NCI-H146 treated with DMSO at 0.1 percent for 48 hours (cell line): ENCODE measurements around the gene TMED8.
"Not testable (repeated sequence)": the region's sequence is repeated elsewhere in the genome, so short reads cannot be mapped to it uniquely, and the experiment has no call there.

Source experiments
- DNase-seq: peaks from one replicate; lab custom pipeline; 2025; ENCODE audit not compliant: unreplicated experiment; lab: John Stamatoyannopoulos, UW

Gene TMED8

DNA sequence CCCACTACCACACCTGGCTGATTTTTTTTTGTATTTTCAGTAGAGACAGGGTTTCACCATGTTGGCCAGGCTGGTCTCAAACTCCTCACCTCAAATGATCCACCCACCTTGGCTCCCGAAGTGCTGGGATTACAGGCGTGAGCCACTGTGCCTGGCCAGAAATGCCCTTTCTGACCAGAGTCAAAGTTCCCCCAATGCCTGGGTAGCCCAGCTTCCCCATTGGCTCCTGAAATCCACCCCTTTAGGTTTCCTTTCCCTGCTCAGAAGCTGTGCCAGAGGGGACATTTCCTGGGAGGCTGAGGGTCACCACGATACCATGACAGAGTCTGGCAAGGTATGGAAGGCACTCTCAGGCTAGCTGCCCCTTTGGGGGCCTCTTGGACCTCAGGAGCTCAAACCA lies 52.6 kb downstream of the TMED8 start:
- no peak for DNase-seq

DNA sequence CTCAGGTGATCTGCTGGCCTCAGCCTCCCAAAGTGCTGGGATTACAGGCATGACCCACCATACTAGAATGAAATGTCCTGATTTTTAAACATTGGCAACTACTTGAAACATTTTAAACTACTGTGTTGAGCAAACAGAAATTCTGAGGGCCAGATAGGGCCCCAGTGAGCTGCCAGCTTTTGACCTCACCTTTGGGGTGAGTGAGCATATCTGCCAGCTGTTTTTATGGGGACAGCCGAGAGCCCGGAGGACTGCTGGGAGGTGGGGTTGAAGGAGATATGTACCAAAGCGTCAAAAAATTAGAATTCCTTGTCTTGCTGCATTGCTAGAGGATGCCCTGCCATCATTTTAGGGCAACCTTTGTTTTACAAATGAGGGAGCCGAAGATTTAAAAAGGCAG lies 53.3 kb downstream of the TMED8 start:
- DNase-seq, result no peak

DNA sequence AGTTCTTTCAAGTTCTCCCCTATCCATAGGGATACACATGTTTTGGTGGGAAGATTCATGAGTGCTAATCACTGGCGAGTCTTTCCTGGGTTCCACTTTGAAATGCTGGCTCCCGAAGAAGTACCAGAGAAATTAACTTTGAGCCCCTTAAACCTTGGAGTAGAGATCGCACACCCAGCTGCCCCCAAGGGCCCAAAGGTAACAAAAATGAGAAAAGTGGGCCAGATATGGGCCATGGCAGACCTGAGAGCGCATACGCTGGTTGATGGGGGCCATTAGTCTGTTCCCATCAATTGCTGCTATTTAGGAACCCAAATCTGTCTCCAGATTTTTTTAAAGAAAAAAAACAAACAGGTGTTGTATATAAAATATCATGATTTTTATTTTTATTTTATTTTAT lies 53.9 kb downstream of the TMED8 start:
- DNase-seq, result no peak

DNA sequence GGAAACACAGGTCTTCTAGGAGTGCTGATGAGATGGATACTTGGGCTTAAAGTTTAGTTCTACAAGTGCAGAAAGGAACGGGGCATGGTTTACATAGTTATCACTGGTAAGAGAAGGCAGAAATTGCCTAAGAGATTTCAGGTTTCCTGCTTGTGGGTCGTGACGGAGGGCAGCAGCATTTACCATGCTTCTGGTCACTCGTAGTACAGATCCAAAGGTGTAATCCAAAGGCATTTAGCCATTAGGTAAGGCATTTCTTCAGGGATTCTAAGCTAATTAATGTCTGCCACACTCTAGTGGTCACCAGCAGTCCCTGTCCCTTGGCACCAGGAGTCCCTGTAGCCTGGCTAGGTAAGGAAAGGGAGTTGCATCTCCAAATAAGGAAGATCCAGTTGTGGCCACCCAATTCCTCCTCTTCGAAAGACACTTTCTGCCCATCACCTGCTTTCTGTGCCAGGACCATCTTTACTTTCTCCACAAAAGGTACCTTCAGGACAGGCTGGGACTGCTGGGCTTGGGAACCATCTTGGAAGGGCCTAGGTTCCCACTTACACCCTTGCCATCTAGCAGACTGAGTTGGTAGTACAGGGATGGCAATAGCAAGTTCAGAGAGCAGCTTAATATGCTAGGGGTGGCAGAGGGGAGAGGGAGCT lies 54.5 kb downstream of the TMED8 start:
- no peak for DNase-seq

DNA sequence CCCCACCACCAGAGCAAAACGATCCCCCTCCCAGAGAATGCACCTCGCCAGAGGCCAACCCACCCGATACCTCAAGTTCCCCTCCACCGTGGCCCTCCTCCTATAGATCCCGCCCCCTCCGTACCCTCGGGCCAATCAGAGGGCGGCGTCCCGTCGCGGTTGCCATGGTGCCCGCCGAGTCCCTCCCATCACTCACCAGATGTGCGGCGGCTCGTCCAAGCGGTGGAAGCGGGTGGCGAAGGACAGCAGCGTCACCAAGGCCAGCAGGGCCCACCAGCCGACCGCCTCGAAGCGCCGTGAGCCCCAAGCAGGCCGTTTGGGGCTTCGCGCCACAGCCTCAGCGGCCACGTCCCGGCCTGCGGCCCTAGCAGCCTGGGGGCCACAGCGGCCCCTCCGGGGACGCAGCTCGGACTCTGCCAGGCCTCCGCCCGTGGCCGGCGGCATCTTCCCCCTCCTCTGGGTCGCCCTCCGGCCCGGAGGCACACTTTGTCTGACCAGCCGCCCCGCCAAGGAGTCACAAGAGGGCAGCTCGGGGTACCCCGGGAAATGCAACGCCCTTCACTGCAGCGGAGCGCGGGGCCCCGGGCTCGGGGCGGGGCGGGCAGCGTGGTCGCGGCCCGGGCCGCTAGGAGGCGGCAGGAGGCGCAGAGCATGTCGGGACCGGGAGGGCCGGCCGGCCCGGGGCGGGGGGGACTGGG lies 56.5 kb downstream of the TMED8 start, which contains the start of gene POMT2:
Gene POMT2 (minus strand): TSS at position 646 of the 698 bp plus-strand sequence. CDS start 202 bp downstream, at position 444.
- DNase-seq, result peak; percentile 77

DNA sequence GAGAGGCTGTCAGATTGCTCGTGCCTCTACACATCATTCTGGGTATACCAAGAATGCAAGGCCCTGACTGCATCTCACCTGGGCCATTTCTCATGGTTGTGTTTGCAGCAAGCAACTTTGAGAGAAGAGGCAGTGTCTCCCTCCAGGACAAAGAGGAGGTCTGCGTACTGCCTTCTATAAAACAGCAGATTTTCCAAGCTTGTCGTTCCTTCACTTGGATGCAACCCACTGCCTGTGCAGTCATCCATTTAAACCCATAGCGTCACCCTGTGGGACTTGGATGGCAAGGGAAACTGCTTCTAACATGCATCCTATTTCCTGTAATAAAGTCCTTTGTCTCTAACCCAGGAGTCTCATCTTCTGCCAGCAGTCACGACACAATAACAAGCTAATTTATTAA lies 57.5 kb downstream of the TMED8 start:
- DNase-seq, result no peak

DNA sequence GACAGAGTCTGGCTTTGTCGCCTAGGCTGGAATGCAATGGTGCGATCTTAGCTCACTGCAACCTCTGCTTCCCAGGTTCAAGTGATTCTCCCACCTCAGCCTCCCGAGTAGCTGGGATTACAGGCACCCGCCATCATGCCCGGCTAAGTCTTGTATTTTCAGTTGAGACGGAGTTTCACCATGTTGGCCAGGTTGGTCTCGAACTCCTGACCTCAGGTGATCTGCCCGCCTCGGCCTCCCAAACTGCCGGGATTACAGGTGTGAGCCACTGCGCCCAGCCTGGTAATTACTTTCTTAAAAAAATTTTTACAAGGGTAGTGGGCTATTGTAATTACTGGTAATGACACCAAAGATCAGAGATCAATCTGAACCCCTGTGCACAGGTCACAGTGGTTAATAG lies 58.1 kb downstream of the TMED8 start:
- not testable (repeated sequence) for DNase-seq

DNA sequence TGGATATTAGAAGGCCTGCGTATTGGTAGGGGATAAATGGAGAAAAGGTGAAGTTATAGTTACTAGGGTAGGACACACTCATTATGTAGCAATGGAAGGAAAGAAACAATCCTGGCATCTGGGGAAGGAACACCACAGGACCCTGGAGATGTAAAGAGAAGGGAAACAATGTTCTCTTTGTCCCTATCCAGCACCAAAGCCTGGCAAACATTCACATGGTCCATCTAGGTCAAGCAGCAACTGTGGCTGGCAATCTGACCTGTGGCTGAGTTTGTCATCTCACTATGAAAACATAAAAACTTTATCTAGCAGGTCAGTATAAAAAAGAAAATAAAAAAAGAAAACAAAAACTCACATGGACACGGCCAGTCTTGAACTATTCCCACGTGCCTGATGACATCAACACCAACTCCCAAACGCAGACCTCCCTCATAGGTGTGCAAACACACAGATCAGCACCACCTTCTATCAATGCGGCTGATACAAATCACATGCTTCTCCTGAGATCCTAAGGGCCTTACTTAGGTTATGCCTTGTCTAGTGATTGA lies 58.8 kb downstream of the TMED8 start:
- DNase-seq, result no peak

DNA sequence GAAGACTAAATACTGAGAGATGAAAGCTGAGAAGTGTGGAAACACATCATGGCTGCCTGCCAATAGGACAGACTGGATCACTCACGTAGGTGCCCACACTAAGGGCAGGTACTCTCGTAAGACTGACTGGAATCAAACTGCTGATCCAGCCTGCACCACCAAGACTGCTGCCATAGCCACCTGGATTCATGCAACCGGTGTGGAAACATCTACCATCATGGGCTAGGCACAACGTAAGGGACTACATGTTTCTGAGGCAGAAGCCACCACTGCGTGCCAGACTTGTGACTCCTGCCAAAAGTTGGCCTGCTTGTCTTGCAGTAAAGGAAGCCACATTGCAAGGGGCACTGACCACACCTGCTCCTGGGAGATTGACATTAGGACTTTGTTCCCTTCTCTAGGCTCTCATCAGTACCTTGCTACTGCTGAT lies 60.0 kb downstream of the TMED8 start:
- DNase-seq, result no peak

DNA sequence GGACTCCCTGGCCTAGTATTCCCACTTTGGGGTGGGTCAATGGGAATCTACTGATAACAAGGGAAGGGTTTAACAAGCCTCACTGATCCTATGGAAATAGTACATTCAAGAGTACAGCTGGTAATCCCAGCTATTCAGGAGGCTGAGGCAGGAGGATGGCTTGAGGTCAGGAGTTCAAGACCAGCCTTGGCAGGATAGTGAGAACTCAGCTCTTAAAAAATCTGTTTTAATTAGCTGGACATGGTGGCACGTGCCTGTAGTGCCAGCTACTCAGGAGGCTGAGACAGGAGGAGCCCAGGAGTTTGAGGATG lies 60.7 kb downstream of the TMED8 start:
- DNase-seq, result no peak

DNA sequence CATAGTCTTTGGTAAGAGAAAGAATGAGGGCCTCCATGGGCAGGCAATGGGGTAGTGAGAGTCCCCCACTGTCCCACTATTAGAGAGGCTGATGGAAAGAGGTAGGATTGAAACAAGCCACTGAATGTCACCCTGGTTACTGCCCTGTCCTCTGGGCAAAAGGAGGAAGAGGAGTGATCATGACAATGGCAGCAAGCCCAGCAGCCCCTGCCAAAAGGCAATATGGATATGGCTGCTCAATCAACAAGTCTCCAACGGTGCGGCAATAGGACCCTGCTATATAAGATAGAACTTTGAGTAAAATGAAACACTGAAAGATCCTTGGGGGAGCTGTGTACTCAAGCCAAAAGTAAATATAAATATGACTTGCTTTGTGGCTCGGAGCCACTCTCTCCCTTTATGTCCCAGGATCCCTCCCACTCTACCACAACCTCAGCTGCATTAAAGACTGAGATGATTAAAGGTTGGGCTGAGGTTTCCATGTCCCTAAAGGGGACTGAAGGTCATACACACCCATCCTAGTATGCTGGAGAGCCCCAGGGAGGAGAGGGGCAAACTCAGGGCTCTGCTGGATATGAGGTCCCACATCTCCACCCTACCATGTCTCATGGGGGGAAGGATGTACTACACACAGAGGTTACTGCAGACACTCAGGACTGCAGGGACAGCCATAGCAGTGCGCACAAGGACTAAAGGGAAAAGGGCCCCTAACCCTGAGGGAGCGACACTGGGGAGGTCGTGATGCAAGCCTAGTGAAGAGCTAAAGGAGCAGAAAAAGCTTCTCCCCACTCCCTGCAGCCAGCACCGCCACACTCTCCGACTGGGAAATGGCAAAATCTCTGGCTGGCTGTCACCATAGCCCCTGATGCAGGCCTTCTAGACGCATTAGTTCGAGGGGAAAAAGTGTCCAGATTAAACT lies 62.1 kb downstream of the TMED8 start:
- no peak for DNase-seq

DNA sequence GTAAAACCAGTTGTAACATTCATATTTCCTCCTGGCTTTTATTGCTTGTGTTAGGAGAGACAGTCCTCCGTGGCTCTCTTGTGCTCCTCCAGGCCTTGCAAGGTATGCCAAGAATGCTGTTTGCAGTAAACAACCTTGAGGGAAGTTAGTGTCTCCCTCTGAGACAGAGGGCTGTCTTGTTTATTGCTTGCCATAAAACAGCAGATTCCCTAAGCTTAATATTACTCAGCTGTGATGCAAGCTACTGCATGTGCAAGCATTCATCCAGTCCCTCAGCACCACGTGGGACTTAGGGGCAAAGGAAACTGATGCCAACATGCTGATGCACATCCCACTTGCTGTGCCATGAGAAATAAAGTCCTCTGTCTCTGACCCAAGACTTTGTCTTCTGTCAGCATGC lies 62.9 kb downstream of the TMED8 start:
- no peak for DNase-seq

DNA sequence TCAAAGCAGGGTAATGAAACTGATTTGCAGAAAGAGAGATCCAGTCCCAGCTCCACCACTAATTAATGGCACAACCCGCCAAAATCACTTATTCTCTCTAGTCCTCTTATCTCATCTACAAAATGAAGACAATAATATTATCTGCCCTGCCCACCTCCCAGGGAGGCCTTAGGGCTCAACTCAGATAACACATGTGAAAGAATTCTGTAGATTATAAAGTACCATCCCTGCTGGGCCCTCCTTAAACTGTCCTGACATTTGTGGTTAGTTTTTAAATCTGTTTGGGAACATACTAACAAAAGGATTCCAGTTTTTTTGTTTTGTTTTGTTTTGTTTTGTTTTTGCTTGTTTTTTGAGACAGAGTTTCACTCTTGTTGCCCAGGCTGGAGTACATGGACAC lies 63.5 kb downstream of the TMED8 start:
- no peak for DNase-seq

DNA sequence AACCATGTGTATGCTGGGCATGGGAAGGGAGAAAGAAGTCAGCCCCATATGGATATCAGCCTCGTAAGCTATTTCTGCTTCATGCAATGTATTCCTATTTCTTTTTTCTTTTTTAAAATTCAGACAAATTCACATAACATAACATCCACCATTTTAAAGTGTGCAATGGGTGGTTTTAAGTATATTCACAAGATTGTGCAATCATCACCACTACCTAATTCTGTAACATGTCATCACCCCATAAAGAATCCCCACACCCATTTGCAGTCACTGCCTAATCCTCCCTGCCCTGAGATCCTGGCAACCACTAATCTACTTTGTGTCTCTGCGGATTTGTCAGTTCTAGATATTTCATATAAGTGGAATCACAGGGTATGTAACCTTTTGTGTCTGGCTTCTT lies 65.7 kb downstream of the TMED8 start:
- DNase-seq, result no peak

DNA sequence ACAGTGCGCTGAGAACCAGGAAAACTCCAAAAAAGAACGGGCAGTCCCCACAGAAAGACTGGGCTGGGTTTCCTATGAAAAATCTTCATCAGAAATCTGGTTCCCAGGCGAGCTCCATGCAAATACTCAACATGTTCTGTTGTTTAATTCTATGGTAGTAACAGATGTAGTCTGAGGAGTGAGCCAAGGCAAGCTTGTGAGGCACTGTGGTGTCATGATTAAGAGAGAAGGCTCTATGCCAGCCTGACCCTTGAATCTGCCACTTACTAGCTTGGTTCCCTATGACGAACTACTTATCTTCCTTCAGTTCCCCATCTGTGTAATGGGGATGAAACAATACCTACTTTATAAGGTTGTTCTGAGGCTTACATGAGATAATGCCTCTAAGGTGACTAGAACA lies 66.9 kb downstream of the TMED8 start:
- no peak for DNase-seq

DNA sequence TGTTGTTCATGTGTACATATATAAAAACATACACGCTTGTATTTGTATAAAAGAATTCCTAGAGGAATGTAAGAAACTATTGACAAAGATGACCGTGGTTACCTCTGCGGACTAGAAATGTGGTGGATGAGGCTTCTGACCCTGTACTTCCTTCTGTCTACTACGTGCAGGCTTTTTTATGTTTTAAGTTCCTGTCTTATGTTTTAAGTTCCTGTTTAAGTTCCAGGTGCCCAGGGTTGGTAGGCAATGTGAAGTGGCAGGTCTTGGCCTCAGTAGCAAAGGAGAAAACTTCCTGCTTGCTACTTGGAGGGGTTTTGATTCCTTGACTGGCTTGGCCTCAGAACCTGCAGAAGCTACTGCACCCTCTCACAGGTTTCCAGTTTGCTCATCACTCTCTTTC lies 67.8 kb downstream of the TMED8 start:
- DNase-seq, result no peak

DNA sequence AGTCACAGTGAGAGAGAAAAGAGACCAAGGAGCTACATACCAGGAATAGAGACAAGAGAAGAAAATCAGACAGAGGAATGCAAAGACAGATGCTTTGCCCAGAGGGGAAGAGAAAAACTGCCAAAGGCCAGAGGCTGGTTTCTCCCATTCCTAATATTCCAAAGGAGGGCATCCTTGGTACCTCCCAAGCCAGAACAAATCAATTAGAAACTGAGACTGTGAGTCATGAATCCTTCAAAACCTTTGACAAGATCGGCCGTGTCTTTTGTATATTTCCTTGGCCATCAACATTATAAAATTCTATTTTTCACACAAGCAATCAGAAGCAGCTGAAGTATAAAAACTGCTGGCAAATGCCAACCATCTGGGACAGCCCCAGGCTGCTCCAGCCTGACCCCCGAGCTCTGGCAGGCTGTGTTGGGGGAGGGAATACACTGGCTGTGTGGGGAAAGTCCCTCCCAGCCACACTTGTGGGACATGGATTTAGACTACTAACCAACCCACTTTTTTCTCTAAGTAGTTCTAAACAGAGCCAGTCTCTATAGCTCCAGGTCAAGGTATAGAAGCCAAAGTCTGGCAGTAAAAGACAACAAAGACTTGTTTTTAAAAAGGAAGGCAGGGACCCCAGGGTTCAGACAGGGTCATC lies 69.9 kb downstream of the TMED8 start:
- no peak for DNase-seq

DNA sequence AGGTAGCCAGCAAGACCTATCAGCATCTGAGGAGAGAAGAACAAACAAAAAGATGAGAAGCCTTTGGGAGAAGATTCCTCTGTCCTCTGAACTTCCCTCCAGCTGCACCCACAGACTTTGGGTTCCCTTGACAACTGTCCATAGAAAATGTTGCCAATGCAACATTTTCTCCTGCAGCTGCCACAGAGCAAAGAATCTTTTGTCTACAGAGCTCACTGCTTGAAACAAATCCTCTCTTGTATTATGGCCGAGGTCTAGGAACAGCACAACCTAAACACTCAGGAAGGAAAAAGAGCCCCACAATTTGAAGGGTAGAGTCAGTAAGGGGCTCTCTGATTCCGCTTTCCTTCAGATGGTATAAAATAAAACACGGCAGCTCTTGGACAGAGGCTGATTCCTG lies 70.5 kb downstream of the TMED8 start:
- no peak for DNase-seq

DNA sequence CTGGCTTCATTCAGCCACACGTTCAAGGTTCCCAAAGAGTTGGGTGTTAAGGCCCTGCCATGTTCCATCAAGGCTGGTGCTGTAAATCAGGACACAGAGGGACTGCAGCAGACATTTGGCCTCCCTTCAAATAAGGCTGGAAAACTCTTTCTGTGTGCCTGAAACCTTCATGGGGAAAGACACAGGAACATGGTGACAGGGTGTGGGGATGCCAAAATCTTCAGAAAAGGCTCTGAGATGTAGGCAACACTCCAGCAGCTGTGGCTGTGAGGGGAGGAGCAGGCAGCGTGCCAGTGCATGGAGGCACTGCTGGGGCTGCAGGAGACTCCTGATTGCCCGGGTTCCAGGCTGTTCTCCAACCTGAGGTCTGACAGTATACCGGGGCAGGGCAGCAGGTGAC lies 71.2 kb downstream of the TMED8 start:
- no peak for DNase-seq

DNA sequence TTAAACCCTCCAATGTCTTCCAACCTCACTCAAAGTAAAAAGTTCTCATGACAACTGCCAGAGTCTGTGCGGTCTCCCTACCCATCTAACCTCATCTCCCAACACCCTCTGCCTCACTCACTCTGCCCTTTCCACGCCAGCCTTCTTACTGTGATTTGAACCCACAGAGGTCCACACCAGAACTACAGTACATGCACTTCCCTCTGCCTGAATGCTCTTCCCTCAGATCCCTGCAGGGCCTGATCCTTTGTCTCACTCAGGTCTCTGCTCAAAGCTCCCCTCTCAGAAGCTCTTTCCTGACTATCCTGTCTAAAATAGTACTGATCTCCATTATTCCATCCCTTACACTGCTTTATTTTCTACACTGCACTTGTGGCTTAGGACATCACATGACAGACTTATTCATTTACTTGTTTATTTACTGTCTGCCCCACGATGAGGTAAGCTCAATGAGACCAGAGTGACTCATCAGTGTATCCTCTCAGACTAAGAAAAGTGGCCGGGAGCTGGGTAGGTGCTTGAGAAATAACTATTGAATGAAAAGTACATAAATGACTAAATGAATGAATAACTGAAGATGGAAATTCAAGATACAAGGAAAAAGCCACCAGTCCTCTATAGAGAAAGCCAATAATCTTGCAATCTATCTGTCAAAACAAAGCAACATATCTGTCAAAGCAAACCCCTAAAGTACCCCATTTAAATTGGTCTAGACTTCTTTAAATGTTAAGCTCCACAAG lies 73.3 kb downstream of the TMED8 start:
- no peak for DNase-seq

DNA sequence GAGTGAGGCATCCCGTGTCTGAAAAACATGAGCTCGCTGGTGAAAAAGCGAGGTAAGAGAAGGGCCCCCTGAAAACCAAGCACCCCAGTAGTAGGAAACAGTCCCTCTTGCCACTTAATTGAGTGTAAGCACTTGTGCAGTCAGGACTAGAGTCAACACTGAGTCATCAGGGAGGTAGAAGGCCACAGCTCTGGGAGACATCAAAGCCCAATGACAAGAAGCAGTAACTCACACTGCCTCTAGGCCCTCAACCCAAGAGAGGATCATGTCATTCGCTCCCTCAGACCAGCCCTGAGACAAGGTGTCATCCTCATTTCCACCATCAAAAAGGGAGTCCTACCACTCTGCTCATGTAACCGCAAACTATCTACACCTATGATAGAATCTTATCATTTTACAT lies 74.0 kb downstream of the TMED8 start:
- DNase-seq, result no peak
